SIG-M5 treated with dmso at 0.1 percent for 504 hours (cell line): ENCODE measurements around the gene CHST11.

Source experiments
- DNase-seq: peaks from one replicate; lab custom pipeline; 2025; ENCODE audit not compliant: unreplicated experiment; lab: John Stamatoyannopoulos, UW

Gene CHST11

GRCh38 chr12:104748356-104748755 lies 291.6 kb downstream of the CHST11 start:
- no peak for DNase-seq

DNA sequence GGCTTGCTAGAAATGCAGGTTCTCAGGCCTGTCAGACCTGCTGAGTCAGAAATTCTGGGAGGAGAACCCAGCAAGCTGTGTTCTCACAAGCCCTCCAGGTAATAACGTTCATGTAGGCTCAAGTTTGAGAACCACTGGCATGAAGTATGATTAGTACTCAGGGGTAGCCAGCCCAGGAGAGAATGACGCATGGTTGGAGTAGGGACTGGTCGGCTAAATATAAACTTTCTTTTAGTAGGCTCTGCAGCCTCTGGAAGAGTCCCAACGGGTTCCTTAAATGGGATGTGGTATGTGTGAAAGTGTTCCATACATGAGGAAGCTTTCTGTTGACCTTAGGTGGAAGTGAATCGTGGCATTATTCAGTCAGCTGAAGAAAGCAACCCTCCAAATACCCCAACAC lies 292.0 kb downstream of the CHST11 start:
- DNase-seq, result no peak

- peak; percentile 54 for DNase-seq
Observed at GRCh38 chr12:104749545-104749944, 292.8 kb downstream of the CHST11 start.

GRCh38 chr12:104750061-104750460 lies 293.3 kb downstream of the CHST11 start:
- DNase-seq, result peak; percentile 96

GRCh38 chr12:104751120-104751519 lies 294.4 kb downstream of the CHST11 start:
- no peak for DNase-seq

GRCh38 chr12:104751594-104751993 lies 294.8 kb downstream of the CHST11 start:
- DNase-seq, result peak; percentile 21

- no peak for DNase-seq
Observed at GRCh38 chr12:104752016-104752415, 295.3 kb downstream of the CHST11 start.

DNA sequence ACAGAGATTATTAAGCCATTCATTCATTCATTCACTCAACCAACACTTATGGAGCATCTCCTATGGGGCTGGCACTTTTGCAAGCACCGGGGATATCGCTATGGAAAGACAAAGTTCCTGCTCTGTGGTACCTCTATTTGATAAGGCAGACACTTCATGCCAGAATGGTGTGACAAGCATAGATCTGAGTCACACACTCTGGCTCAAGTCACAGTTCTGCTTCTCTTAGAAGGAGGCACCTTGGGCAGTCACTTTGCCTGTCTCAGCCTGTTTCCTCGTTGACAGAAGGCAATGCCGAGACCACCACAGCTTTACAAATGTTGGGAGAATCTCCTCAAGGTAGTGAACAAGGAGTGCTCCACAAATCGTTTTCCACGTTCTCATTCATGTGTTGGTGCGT lies 296.1 kb downstream of the CHST11 start:
- no peak for DNase-seq

- no peak for DNase-seq
Observed at GRCh38 chr12:104756901-104757300, 300.2 kb downstream of the CHST11 start.

GRCh38 chr12:104758771-104759170 lies 302.0 kb downstream of the CHST11 start:
- no peak for DNase-seq

DNA sequence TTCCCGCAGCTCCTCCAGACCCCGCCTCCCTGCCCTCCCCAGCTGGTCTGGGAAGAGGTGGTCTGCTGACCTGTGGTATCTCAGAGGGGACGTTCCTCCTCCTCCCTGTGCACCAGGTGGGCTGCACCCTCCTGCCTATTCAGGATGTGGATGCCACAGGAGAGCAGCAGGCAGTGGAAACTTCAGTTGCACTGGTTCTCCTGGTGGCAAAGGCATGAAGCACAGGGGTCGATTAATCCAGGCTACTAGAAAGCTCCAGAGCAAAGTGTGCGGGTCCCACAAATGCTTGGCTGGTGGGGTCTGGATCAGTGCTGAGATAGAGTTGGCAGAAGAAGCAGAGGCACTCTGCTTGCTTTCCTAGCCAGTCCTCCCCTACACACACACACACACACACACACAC lies 304.3 kb downstream of the CHST11 start:
- DNase-seq, result no peak

GRCh38 chr12:104761611-104762010 lies 304.9 kb downstream of the CHST11 start:
- no peak for DNase-seq

GRCh38 chr12:104763168-104763805 lies 306.5 kb downstream of the CHST11 start:
- peak; percentile 83 for DNase-seq

- DNase-seq, result peak; percentile 46
Observed at GRCh38 chr12:104764225-104765091, 307.7 kb downstream of the CHST11 start.

DNA sequence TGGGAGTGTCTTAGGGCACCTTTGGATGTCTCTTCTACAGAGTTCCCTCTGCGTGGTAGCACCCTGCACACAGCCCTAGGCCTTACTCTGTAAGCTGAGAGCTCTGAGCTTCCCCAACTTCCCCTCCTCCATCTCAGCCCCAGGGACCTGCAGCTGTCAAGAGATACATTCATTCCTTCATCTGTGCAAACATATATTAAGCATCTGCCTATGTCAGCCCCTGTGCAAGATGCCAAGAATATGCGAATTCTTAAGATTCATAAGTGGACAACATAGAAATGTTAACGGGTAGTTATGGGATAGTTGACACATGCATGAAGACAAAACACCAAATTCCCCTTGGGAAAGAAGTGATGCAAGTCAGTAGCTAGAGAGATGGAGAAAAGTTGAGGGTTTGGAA lies 310.5 kb downstream of the CHST11 start:
- no peak for DNase-seq

GRCh38 chr12:104768033-104768432 lies 311.3 kb downstream of the CHST11 start:
- no peak for DNase-seq

DNA sequence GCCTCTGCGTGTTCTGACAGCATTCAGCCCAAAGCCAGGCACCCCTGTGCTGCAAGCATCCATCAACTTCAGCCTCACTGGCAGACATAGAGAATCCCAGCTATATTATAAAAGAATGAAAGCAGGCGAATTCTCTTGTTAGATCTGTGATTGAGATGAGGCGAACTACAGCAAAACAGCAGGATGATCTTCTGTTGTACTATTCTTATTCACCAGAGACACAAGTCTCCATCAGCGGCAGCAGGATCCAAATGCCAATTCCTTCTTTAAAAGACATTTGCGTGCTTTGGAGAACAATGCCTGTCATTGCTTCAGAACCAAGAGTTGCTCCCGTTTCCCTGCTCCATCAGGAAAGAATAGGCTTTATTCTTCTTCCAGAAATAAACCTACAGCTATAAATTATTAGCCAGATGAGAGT lies 312.4 kb downstream of the CHST11 start:
- DNase-seq, result no peak

GRCh38 chr12:104772336-104772735 lies 315.6 kb downstream of the CHST11 start:
- no peak for DNase-seq

- no peak for DNase-seq
Observed at GRCh38 chr12:104775731-104776231, 319.0 kb downstream of the CHST11 start.

DNA sequence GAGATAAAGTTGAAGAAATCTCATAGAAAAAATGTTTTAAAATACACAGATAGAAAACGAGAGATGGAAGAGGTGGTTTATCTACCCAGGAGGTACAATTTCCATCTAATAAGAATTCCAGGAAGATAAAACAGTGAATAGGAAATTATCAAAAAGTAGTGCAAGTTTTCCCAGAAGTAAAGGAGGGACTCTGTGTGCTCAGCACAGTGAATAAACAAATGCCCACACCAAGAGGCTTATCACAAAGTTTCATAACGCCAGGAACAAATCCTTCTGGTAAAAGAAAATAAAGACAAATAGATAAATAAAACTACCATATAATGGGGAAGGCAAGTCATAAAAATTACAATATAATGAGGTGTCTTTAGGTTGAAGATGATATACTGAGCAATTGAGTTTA lies 322.4 kb downstream of the CHST11 start:
- no peak for DNase-seq

DNA sequence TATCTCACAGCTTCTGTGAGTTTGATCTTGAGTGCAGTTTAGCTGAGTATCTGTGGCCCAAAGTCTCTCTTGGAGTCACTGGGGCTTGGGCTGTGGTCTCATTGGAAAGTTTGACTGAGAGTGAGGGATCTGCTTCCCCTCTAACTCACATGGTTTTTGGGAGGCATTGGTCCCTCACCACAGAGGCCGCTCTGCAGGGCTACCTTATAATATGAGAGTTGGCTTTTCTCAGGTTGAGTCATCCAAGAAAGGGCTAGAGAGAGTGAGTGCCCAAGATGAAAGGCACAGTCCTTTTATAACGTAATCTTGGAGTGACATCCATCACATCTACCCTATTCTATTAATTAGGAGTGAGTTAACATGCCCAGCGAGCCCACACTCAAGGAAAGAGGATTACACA lies 325.5 kb downstream of the CHST11 start:
- DNase-seq, result no peak

DNA sequence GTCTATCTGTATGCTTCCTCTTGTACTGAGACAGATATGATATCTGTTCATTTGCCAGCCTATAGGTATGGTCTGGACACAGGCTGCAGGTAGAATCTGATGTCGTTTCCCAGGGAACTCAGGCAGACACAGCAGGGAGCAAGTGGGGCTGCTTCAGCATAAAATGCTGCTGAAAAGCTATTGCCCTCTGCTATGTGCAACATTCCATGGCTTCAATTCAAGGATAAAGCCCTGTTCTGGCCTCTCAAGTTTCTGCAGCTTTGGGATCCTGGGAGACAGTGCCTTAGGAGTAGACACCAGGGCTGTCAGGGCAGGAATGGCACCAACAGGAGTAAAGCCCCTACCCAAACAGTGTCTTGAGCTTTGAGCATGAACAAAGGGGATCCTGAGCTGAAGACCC lies 327.8 kb downstream of the CHST11 start:
- no peak for DNase-seq
